OCI-LY1 (cell line): ENCODE data around the gene KLHDC4.
"Not testable (repeated sequence)": the region's sequence is repeated elsewhere in the genome, so short reads cannot be mapped to it uniquely, and the experiment has no call there.

Experiments used
- H2AFZ ChIP-seq: fragments of 200-600 bp; sonication (generic), shearing (Covaris generic); 2 replicates; pipeline ENCODE4 v1.6.0; 2014; ENCODE audit warnings: antibody characterized with exemption, mild to moderate bottlenecking, low read length
- H3F3A ChIP-seq: fragments of 200-600 bp; sonication (generic), shearing (Covaris generic); 2 replicates; pipeline ENCODE4 v1.6.0; 2014; ENCODE audit warnings: mild to moderate bottlenecking, antibody characterized with exemption, low read length, moderate library complexity; ENCODE audit not compliant: insufficient read depth
- H3K27ac ChIP-seq: fragments of 200-600 bp; sonication (generic); 2 replicates; pipeline ENCODE4 v1.5.1; 2014; ENCODE audit warnings: low read length, mixed run types, mild to moderate bottlenecking, low read depth; ENCODE audit not compliant: poor library complexity, severe bottlenecking
- H3K27me3 ChIP-seq: fragments of 200-600 bp; sonication (generic); 2 replicates; pipeline ENCODE4 v1.6.0; 2014; ENCODE audit warnings: antibody characterized with exemption, mild to moderate bottlenecking, low read length, moderate library complexity; ENCODE audit not compliant: insufficient read depth
- H3K36me3 ChIP-seq: fragments of 200-600 bp; sonication (generic); 2 replicates; pipeline ENCODE4 v1.6.1; 2014; ENCODE audit warnings: mild to moderate bottlenecking, antibody characterized with exemption, low read length, moderate library complexity, mixed read lengths; ENCODE audit not compliant: insufficient read depth
- H3K4me1 ChIP-seq: fragments of 200-600 bp; sonication (generic); 2 replicates; pipeline ENCODE4 v1.5.1; 2014; ENCODE audit warnings: mild to moderate bottlenecking, low read length, moderate library complexity; ENCODE audit not compliant: insufficient read depth, severe bottlenecking
- H3K4me2 ChIP-seq: fragments of 200-600 bp; sonication (generic), shearing (Covaris generic); 2 replicates; pipeline ENCODE4 v1.6.1; 2014; ENCODE audit warnings: low read length
- H3K4me3 ChIP-seq: fragments of 200-600 bp; sonication (generic); 2 replicates; pipeline ENCODE4 v1.5.1; 2014; ENCODE audit warnings: low read length, low read depth, mild to moderate bottlenecking, mixed read lengths; ENCODE audit not compliant: poor library complexity, severe bottlenecking
- H3K79me2 ChIP-seq: fragments of 200-600 bp; shearing (Covaris generic); 2 replicates; pipeline ENCODE4 v1.6.1; 2016; ENCODE audit warnings: mixed run types, low read length, mixed read lengths; ENCODE audit not compliant: insufficient read depth
- H3K9ac ChIP-seq: fragments of 200-600 bp; sonication (generic), shearing (Covaris generic); 2 replicates; pipeline ENCODE4 v1.6.1; 2014; ENCODE audit warnings: mild to moderate bottlenecking, low read length, mixed read lengths
- H3K9me2 ChIP-seq: fragments of 200-600 bp; sonication (generic), shearing (Covaris generic); 2 replicates; pipeline ENCODE4 v1.6.1; 2014; ENCODE audit warnings: low read depth, mild to moderate bottlenecking, low read length, mixed read lengths
- H3K9me3 ChIP-seq: fragments of 200-600 bp; shearing (Covaris generic); 2 replicates; pipeline ENCODE4 v1.6.1; 2014; ENCODE audit warnings: low read length, mixed read lengths
- H4K20me1 ChIP-seq: fragments of 200-600 bp; sonication (generic), shearing (Covaris generic); 2 replicates; pipeline ENCODE4 v1.6.0; 2016; ENCODE audit warnings: mild to moderate bottlenecking, low read length; ENCODE audit not compliant: insufficient read depth
- EZH2 ChIP-seq: fragments of 200-600 bp; sonication (generic), shearing (Covaris generic); IDR thresholded peaks from 2 replicates; pipeline ENCODE4 v1.8.0; 2017; ENCODE audit warnings: borderline replicate concordance, mixed run types, mild to moderate bottlenecking, antibody characterized with exemption, low read length, moderate library complexity, mixed read lengths
- TF ChIP-seq, protein P1 (sequence below): fragments of 200-600 bp; sonication (generic), shearing (Covaris generic); IDR thresholded peaks from 2 replicates; pipeline ENCODE4 v1.5.1; 2017; ENCODE audit warnings: mild to moderate bottlenecking, antibody characterized with exemption, low read length, moderate library complexity, mixed read lengths

KLHDC4 gene

DNA sequence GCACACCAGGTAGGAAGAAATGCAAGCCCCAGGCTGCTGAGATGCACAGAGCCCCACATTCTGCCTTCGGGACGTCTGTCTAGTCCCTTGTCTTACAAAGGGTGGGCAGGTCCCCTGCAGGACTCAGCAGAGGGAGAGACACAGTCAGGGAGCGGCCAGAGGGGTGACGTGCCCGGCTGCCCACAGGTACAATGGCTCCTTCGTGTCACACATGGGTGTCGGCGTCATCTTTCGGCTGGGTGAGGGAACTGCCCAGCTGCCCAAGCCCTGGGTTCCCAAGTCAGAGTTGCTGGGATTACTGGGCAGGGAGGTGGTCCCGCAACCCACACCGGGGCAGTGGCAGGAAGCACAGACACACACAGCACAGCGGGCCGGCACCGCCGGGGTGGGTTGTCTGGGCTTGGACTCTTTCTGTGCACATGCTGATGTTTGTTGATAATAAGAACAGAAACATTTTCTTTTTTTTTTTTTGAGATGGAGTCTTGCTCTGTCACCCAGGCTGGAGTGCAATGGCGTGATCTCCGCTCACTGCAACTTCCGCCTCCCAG, 82.9 kb downstream of the KLHDC4 start:
- Histone ChIP-seq H3K9me2 (no peaks in the 10 kb centered on the region), H2AFZ (no peak overlapping the region), H3K9ac (no peak overlapping the region), H3K4me3 (no peak overlapping the region), H3K27ac (no peak overlapping the region), H3K4me2 (no peak overlapping the region), H3K27me3 (peaks cover 13% of the 10 kb centered on the region), H3K4me1 (no peaks in the 10 kb centered on the region), H3F3A (no peaks in the 10 kb centered on the region), H3K36me3 (no peaks in the 10 kb centered on the region), H4K20me1 (no peaks in the 10 kb centered on the region), H3K9me3 (no peaks in the 10 kb centered on the region), H3K79me2 (no peaks in the 10 kb centered on the region)
- TF ChIP-seq, protein P1, sequence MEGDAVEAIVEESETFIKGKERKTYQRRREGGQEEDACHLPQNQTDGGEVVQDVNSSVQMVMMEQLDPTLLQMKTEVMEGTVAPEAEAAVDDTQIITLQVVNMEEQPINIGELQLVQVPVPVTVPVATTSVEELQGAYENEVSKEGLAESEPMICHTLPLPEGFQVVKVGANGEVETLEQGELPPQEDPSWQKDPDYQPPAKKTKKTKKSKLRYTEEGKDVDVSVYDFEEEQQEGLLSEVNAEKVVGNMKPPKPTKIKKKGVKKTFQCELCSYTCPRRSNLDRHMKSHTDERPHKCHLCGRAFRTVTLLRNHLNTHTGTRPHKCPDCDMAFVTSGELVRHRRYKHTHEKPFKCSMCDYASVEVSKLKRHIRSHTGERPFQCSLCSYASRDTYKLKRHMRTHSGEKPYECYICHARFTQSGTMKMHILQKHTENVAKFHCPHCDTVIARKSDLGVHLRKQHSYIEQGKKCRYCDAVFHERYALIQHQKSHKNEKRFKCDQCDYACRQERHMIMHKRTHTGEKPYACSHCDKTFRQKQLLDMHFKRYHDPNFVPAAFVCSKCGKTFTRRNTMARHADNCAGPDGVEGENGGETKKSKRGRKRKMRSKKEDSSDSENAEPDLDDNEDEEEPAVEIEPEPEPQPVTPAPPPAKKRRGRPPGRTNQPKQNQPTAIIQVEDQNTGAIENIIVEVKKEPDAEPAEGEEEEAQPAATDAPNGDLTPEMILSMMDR, result no peak
- no peak for TF ChIP-seq EZH2

DNA sequence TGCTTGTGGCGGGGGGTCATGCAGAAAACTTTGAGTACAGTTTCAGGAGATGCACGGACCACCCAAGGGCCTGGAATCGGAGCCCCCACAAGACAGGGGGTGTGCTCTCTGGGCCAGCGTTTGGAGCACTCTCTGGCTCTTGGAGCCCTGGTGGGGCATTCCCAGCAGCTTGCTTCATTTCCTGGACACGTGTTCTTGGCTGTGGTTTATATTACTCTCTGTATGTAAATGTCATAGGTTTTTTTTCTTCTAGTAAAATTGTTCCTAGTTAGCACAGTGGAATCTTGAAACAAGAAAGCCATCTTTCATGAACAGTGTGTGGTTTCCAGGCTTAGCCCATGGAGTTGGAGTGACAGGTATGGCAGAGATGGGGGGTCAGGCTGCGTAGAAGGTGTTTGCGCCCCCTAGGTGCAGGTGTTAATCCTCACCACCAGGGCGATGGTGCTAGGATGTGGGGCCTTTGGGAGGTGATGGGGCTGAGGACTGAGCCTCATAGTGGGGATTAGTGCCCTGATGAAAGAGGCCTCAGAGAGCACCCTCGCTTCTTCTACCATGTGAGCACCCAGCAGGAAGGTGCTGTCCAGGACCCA, 83.7 kb downstream of the KLHDC4 start:
- no peaks in the 10 kb centered on the region for H3K9me3 ChIP-seq
- H3K36me3 ChIP-seq, result no peaks in the 10 kb centered on the region
- H4K20me1 ChIP-seq, result no peaks in the 10 kb centered on the region
- no peak overlapping the region for H2AFZ ChIP-seq
- peaks cover 13% of the 10 kb centered on the region for H3K27me3 ChIP-seq
- no peak overlapping the region for H3K4me2 ChIP-seq
- TF ChIP-seq EZH2, result no peak
- TF ChIP-seq, protein P1, result peak; percentile 68
- H3K4me3 ChIP-seq, result no peak overlapping the region
- no peaks in the 10 kb centered on the region for H3K4me1 ChIP-seq
- no peaks in the 10 kb centered on the region for H3F3A ChIP-seq
- no peak overlapping the region for H3K27ac ChIP-seq
- H3K9me2 ChIP-seq, result no peaks in the 10 kb centered on the region
- H3K9ac ChIP-seq, result no peak overlapping the region
- H3K79me2 ChIP-seq, result no peaks in the 10 kb centered on the region

DNA sequence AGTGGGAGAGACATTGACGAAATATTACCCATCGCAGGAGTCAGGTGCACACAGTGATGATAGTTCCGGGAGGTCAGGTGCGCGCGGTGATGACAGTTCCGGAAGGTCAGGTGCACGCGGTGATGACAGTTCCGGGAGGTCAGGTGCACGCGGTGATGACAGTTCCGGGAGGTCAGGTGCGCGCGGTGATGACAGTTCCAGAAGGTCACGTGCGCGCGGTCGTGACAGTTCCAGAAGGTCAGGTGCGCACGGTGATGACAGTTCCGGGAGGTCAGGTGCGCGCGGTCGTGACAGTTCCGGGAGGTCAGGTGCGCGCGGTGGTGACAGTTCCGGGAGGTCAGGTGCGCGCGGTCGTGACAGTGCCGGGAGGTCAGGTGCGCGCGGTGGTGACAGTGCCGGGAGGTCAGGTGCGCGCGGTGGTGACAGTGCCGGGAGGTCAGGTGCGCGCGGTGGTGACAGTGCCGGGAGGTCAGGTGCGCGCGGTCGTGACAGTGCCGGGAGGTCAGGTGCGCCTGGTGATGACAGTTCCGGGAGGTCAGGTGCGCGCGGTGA, 84.7 kb downstream of the KLHDC4 start:
- H3K4me1 ChIP-seq, H3K27me3 ChIP-seq, H2AFZ ChIP-seq, H3K27ac ChIP-seq, H4K20me1 ChIP-seq, H3K9me3 ChIP-seq, H3K79me2 ChIP-seq, H3K36me3 ChIP-seq, H3K9ac ChIP-seq, H3F3A ChIP-seq, H3K4me2 ChIP-seq, H3K9me2 ChIP-seq, H3K4me3 ChIP-seq: not testable (repeated sequence)

DNA sequence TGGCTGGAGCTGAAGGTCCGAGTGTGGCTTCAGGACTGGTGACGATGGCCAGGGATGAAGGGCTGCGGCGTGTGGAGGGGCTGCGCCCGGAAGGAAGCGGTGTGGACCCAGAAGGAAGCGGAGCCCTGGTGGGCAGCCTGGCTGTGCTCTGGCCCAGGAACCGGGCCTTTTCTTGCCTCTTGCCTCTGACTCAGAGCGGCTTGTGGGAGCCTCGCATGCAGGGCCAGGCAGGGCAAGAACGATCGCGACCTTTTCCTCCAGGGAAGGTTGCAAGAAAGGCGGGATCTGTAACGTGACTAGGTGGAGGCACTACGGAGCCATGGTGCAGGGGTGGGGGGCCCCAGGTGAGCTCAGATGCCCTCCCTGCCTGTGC, 85.5 kb downstream of the KLHDC4 start:
- Histone ChIP-seq H3K79me2 (no peaks in the 10 kb centered on the region), H3K9me2 (no peaks in the 10 kb centered on the region), H3K4me2 (no peak overlapping the region), H3K4me1 (no peaks in the 10 kb centered on the region), H3K9me3 (no peaks in the 10 kb centered on the region), H3K4me3 (no peak overlapping the region), H4K20me1 (no peaks in the 10 kb centered on the region), H3K36me3 (no peaks in the 10 kb centered on the region), H2AFZ (no peak overlapping the region), H3K27ac (no peak overlapping the region), H3K27me3 (no peaks in the 10 kb centered on the region), H3K9ac (no peak overlapping the region), H3F3A (no peaks in the 10 kb centered on the region)
- TF ChIP-seq, protein P1, result no peak
- TF ChIP-seq EZH2, result no peak
